Smooth muscle cell (in vitro differentiated cells): ENCODE results near the gene NPM1. TPM values are rescaled to one million over a fixed set of nuclear protein-coding genes. Genes with fewer than 3 reads are reported as not detected.

Source experiments
- DNase-seq: peaks from one replicate; lab custom pipeline; 2025; ENCODE audit not compliant: unreplicated experiment; lab: John Stamatoyannopoulos, UW
- H2AFZ ChIP-seq: fragments of 200-600 bp; sonication (generic); 2 replicates; pipeline ENCODE4 v1.6.0; 2016; ENCODE audit warnings: antibody characterized with exemption, low read depth, mild to moderate bottlenecking
- H3F3A ChIP-seq: fragments of 200-600 bp; sonication (generic); 2 replicates; pipeline ENCODE4 v1.6.0; 2017; ENCODE audit warnings: antibody characterized with exemption, low read depth
- H3K27ac ChIP-seq: fragments of 200-600 bp; sonication (generic); 2 replicates; pipeline ENCODE4 v1.5.1; 2016; ENCODE audit warnings: low read depth, mild to moderate bottlenecking
- H3K27me3 ChIP-seq: fragments of 200-600 bp; sonication (generic); 2 replicates; pipeline ENCODE4 v1.6.1; 2016; ENCODE audit warnings: low read depth, mild to moderate bottlenecking
- H3K36me3 ChIP-seq: fragments of 200-600 bp; sonication (generic); 2 replicates; pipeline ENCODE4 v1.5.1; 2016; ENCODE audit warnings: low read depth
- H3K4me1 ChIP-seq: fragments of 200-600 bp; sonication (generic); 2 replicates; pipeline ENCODE4 v1.5.1; 2016; ENCODE audit warnings: low read depth
- H3K4me2 ChIP-seq: fragments of 200-600 bp; sonication (generic); 2 replicates; pipeline ENCODE4 v1.6.0; 2016; ENCODE audit warnings: mild to moderate bottlenecking
- H3K4me3 ChIP-seq: fragments of 200-600 bp; sonication (generic); 2 replicates; pipeline ENCODE4 v1.5.1; 2016; ENCODE audit warnings: mild to moderate bottlenecking
- H3K79me2 ChIP-seq: fragments of 200-600 bp; sonication (generic); 2 replicates; pipeline ENCODE4 v1.6.0; 2016; ENCODE audit warnings: low read depth, mild to moderate bottlenecking
- H3K9ac ChIP-seq: fragments of 200-600 bp; sonication (generic); 2 replicates; pipeline ENCODE4 v1.6.0; 2016; ENCODE audit warnings: low read depth
- H3K9me3 ChIP-seq: fragments of 200-600 bp; sonication (generic); replicated peaks from 2 replicates; pipeline ENCODE4 v1.5.1; 2016; ENCODE audit warnings: low read depth
- H4K20me1 ChIP-seq: fragments of 200-600 bp; sonication (generic); 2 replicates; pipeline ENCODE4 v1.6.0; 2016; ENCODE audit warnings: low read depth
- WGBS: methylation state at CpG from one replicate; pipeline ENCODE4 v1.1.7; 2016; ENCODE audit warnings: low lambda C conversion rate; 5-methylcytosine and 5-hydroxymethylcytosine counted together
- microRNA-seq: library from miRNA; unstranded; fragments of <30 nt; microRNA quantifications from one replicate; pipeline ENCODE4, GENCODE V29; 2016; ENCODE audit warnings: borderline number of aligned reads
- polyA plus RNA-seq: library from polyadenylated mRNA; unstranded; fragments of >200 nt; fragmentation: Nextera tagmentation; extraction: Ambion mirVana; gene quantifications from 2 replicates; pipeline ENCODE4 v1.2.1, GENCODE V29; 2016
- small RNA-seq: library from RNA; depleted of rRNA; stranded (forward); fragments of <200 nt; gene quantifications from one replicate; pipeline ENCODE3, GENCODE V24; 2014
- total RNA-seq: library from RNA; depleted of rRNA; stranded (reverse); fragments of >200 nt; gene quantifications from 2 replicates; pipeline ENCODE4 v1.2.3, GENCODE V29; 2014
- TF ChIP-seq, protein P1 (sequence below): fragments of 200-600 bp; sonication (generic); IDR thresholded peaks from 2 replicates; pipeline ENCODE4 v1.5.1; 2017; ENCODE audit warnings: borderline replicate concordance, mild to moderate bottlenecking, antibody characterized with exemption; ENCODE audit not compliant: insufficient read depth, poor library complexity, severe bottlenecking

The NPM1 gene
- total and polyA plus RNA-seq, 2 experiments from 2014 or later: 330 to 2,459 TPM

DNA sequence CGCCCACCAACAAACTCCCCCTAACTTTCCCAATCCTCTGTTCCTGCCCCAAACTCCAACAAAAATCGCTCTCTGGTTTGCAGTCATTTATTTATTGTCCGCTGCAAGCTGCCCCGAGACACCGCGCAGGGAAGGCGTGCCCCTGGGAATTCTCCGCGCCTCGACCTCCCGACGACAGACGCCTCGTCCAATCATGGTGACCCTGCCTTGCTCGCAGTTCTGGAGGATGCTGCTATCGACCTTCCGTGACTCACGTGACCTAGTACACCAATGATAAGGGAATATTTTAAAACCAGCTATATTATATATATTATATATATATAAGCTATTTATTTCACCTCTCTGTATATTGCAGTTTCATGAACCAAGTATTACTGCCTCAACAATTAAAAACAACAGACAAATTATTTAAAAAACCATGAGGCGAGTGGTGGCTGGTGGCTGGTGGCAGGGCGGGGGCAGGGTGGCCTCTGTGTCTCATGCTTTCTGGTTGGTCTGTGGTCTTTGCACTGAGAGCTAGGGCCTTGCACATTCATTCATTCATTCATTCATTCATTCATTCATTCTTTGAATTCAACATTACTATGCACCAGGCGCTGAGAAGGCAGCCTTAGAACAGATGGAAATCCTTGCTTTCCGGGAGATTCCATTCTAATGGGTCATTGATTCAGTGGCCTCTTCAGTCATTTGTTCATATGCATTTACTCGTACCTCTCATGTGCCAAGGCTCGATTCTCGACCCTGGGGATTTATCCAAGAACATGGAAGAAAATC, 69.7 kb downstream of the NPM1 start:
- Histone ChIP-seq H3K9ac (no peak overlapping the region), H3F3A (no peaks in the 10 kb centered on the region), H4K20me1 (no peaks in the 10 kb centered on the region), H3K79me2 (no peaks in the 10 kb centered on the region), H3K4me3 (no peak overlapping the region), H3K36me3 (no peaks in the 10 kb centered on the region), H3K9me3 (no peaks in the 10 kb centered on the region), H3K4me1 (no peaks in the 10 kb centered on the region), H2AFZ (no peak overlapping the region), H3K27me3 (no peaks in the 10 kb centered on the region), H3K27ac (no peak overlapping the region), H3K4me2 (no peak overlapping the region)
- WGBS: 96% methylated on average over 25 of the region's 25 CpGs
- TF ChIP-seq, protein P1, sequence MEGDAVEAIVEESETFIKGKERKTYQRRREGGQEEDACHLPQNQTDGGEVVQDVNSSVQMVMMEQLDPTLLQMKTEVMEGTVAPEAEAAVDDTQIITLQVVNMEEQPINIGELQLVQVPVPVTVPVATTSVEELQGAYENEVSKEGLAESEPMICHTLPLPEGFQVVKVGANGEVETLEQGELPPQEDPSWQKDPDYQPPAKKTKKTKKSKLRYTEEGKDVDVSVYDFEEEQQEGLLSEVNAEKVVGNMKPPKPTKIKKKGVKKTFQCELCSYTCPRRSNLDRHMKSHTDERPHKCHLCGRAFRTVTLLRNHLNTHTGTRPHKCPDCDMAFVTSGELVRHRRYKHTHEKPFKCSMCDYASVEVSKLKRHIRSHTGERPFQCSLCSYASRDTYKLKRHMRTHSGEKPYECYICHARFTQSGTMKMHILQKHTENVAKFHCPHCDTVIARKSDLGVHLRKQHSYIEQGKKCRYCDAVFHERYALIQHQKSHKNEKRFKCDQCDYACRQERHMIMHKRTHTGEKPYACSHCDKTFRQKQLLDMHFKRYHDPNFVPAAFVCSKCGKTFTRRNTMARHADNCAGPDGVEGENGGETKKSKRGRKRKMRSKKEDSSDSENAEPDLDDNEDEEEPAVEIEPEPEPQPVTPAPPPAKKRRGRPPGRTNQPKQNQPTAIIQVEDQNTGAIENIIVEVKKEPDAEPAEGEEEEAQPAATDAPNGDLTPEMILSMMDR: no peak
- no peak for DNase-seq

DNA sequence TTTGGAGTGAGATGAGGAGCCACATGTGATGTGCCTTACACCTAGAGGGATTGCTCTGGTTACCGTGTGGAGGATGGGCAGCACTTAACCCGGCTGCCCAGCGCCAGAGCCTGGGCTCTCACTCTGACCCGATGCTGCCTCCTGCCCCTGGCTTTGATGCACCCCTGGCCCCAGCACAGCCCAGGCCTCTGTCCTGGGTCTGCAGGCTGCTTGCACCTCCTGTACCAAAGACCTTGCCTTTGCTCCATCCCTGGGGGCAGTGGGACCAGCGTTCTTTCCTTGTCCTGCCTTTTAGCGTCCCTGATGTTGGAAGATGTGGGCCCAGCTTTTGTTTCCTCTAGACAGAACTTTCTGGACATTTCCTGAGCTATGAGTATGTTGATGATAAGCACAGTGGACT, 72.2 kb downstream of the NPM1 start:
- 83% methylated on average over 5 of the region's 6 CpGs for WGBS
- Histone ChIP-seq H3K4me2 (no peak overlapping the region), H3K36me3 (no peaks in the 10 kb centered on the region), H3K9me3 (no peaks in the 10 kb centered on the region), H3K9ac (no peak overlapping the region), H4K20me1 (no peaks in the 10 kb centered on the region), H3K27ac (no peak overlapping the region), H3K4me3 (no peak overlapping the region), H3K4me1 (no peaks in the 10 kb centered on the region), H2AFZ (no peak overlapping the region), H3K27me3 (no peaks in the 10 kb centered on the region), H3K79me2 (no peaks in the 10 kb centered on the region), H3F3A (no peaks in the 10 kb centered on the region)
- no peak for DNase-seq
- TF ChIP-seq, protein P1: no peak

Small RNA genes lying within 50 kb of the gene (microRNA-seq; reads per million reads assigned to microRNA genes)
- gene MIR3912: 2.3 reads per million

Small RNA genes lying within 50 kb of the gene (small RNA-seq; reads per million reads assigned to genes)
- gene AC091980.1: not detected
- gene MIR3912: 0.45 reads per million, percentile 15 among the genes with 10 or more reads in this experiment
- not detected for gene RN7SL339P
- not detected for gene SNORA70J

Other genes starting within 250 kb of the NPM1 start
- not detected in 2 replicates for gene TLX3, start 78.6 kb upstream of the NPM1 start, total RNA-seq
- gene TLX3, start 78.6 kb upstream of the NPM1 start, polyA plus RNA-seq: 0.10 TPM in 1 of 2 replicates, not detected in the other
- not detected in 2 replicates for gene FGF18, start 31.8 kb downstream of the NPM1 start, total RNA-seq
- gene FGF18, start 31.8 kb downstream of the NPM1 start, polyA plus RNA-seq: 0.21 TPM in 1 of 2 replicates, not detected in the other